CD4-positive, alpha-beta T cell treated with Interleukin-17A for 1 hour (primary cell): ENCODE data around the gene STAT4.
"Not testable (repeated sequence)": the region's sequence is repeated elsewhere in the genome, so short reads cannot be mapped to it uniquely, and the experiment has no call there.

Experiments
- DNase-seq: peaks from one replicate; pipeline ENCODE4 v3.0.0-alpha.2; 2020

The STAT4 gene

GRCh38 chr2:191012845-191013681, 137.7 kb downstream of the STAT4 start:
- DNase-seq = no peak

- no peak for DNase-seq
Observed at GRCh38 chr2:191012346-191012745, 138.4 kb downstream of the STAT4 start.

- DNase-seq = no peak
Observed at GRCh38 chr2:191010887-191011885, 139.6 kb downstream of the STAT4 start.

- no peak for DNase-seq
Observed at GRCh38 chr2:191009541-191010374, 141.0 kb downstream of the STAT4 start.

GRCh38 chr2:191008286-191008685, 142.5 kb downstream of the STAT4 start:
- no peak for DNase-seq

- DNase-seq = no peak
Observed at GRCh38 chr2:191006997-191007783, 143.6 kb downstream of the STAT4 start.

- DNase-seq = no peak
Observed at GRCh38 chr2:191006297-191006696, 144.5 kb downstream of the STAT4 start.

- DNase-seq = no peak
Observed at GRCh38 chr2:191003405-191004309, 147.1 kb downstream of the STAT4 start.

GRCh38 chr2:191001624-191002023, 149.2 kb downstream of the STAT4 start:
- DNase-seq = no peak

GRCh38 chr2:191001032-191001431, 149.8 kb downstream of the STAT4 start:
- DNase-seq = no peak

- no peak for DNase-seq
Observed at GRCh38 chr2:190999949-191000665, 150.7 kb downstream of the STAT4 start.

GRCh38 chr2:190999058-190999457, 151.7 kb downstream of the STAT4 start:
- DNase-seq = no peak

- no peak for DNase-seq
Observed at GRCh38 chr2:190997526-190998113, 153.2 kb downstream of the STAT4 start.

GRCh38 chr2:190996947-190997346, 153.8 kb downstream of the STAT4 start:
- DNase-seq = no peak

- DNase-seq = peak; percentile 59
Observed at GRCh38 chr2:190996338-190996946, 154.4 kb downstream of the STAT4 start.

- DNase-seq = not testable (repeated sequence)
Observed at GRCh38 chr2:190995315-190995714, 155.5 kb downstream of the STAT4 start.

GRCh38 chr2:190994148-190994547, 156.6 kb downstream of the STAT4 start:
- no peak for DNase-seq

- no peak for DNase-seq
Observed at GRCh38 chr2:190993292-190993643, 157.5 kb downstream of the STAT4 start.

- DNase-seq = no peak
Observed at GRCh38 chr2:190990132-190990531, 160.7 kb downstream of the STAT4 start.
